BE2C (cell line): ENCODE data around the gene INHBE.
"Not testable (repeated sequence)": the region's sequence is repeated elsewhere in the genome, so short reads cannot be mapped to it uniquely, and the experiment has no call there.

Experiments
- DNase-seq: peaks from one replicate; pipeline ENCODE4 v3.0.0-alpha.2; 2020
- H3K27me3 ChIP-seq: fragments of 250-450 bp; sonication (Bioruptor Pico); 2 replicates; pipeline ENCODE4 v1.5.1; 2020; ENCODE audit warnings: mild to moderate bottlenecking
- H3K36me3 ChIP-seq: fragments of 250-450 bp; sonication (Bioruptor Pico); 2 replicates; pipeline ENCODE4 v1.5.1; 2020; ENCODE audit warnings: mild to moderate bottlenecking
- H3K4me1 ChIP-seq: fragments of 250-450 bp; sonication (Bioruptor Pico); 2 replicates; pipeline ENCODE4 v1.5.1; 2020
- H3K4me3 ChIP-seq: 2 replicates; pipeline ENCODE4 v1.5.1; 2011; ENCODE audit warnings: low read depth, low read length
- H3K9me3 ChIP-seq: fragments of 250-450 bp; sonication (Bioruptor Pico); 2 replicates; pipeline ENCODE4 v1.5.1; 2020
- CTCF ChIP-seq: IDR thresholded peaks from 2 replicates; pipeline ENCODE4 v1.5.1; 2012; ENCODE audit warnings: mild to moderate bottlenecking, low read depth, low read length

Gene INHBE

GRCh38 chr12:57439762-57440266, 15.3 kb upstream of the INHBE start:
- Histone ChIP-seq H3K36me3 (no peaks in the 10 kb centered on the region), H3K4me3 (no peak overlapping the region), H3K9me3 (no peaks in the 10 kb centered on the region), H3K4me1 (no peaks in the 10 kb centered on the region), H3K27me3 (no peaks in the 10 kb centered on the region)
- TF ChIP-seq CTCF, result no peak
- DNase-seq, result no peak

GRCh38 chr12:57441393-57441792, 13.7 kb upstream of the INHBE start:
- H3K4me3 ChIP-seq, H3K9me3 ChIP-seq, H3K27me3 ChIP-seq, DNase-seq, H3K4me1 ChIP-seq, H3K36me3 ChIP-seq: not testable (repeated sequence)

- no peak overlapping the region for H3K4me3 ChIP-seq
- DNase-seq, result no peak
- no peak for TF ChIP-seq CTCF
These were observed 13.2 kb upstream of the INHBE start for GRCh38 chr12:57441846-57442427.

GRCh38 chr12:57444337-57444736, 10.8 kb upstream of the INHBE start:
- H3K9me3 ChIP-seq, H3K36me3 ChIP-seq, H3K27me3 ChIP-seq, DNase-seq, H3K4me1 ChIP-seq, H3K4me3 ChIP-seq: not testable (repeated sequence)

More at GRCh38 chr12:57441846-57442427, 13.2 kb upstream of the INHBE start:
- Histone ChIP-seq H3K36me3 (no peaks in the 10 kb centered on the region), H3K27me3 (no peaks in the 10 kb centered on the region), H3K4me1 (no peaks in the 10 kb centered on the region), H3K9me3 (no peaks in the 10 kb centered on the region)

GRCh38 chr12:57444744-57445143, 10.4 kb upstream of the INHBE start:
- H3K36me3 ChIP-seq, result no peaks in the 10 kb centered on the region
- no peak for TF ChIP-seq CTCF
- DNase-seq, result no peak
- no peaks in the 10 kb centered on the region for H3K4me1 ChIP-seq
- H3K4me3 ChIP-seq, result no peak overlapping the region
- H3K27me3 ChIP-seq, result no peaks in the 10 kb centered on the region
- no peaks in the 10 kb centered on the region for H3K9me3 ChIP-seq

GRCh38 chr12:57446292-57446960, 8.7 kb upstream of the INHBE start:
- no peak overlapping the region for H3K4me3 ChIP-seq
- no peak for TF ChIP-seq CTCF
- no peaks in the 10 kb centered on the region for H3K9me3 ChIP-seq
- no peaks in the 10 kb centered on the region for H3K4me1 ChIP-seq
- no peak for DNase-seq
- H3K36me3 ChIP-seq, result no peaks in the 10 kb centered on the region
- no peaks in the 10 kb centered on the region for H3K27me3 ChIP-seq

GRCh38 chr12:57448669-57449068, 6.4 kb upstream of the INHBE start:
- DNase-seq, result no peak
- H3K27me3 ChIP-seq, result no peaks in the 10 kb centered on the region
- no peak for TF ChIP-seq CTCF
- no peaks in the 10 kb centered on the region for H3K36me3 ChIP-seq
- H3K4me3 ChIP-seq, result no peak overlapping the region
- H3K4me1 ChIP-seq, result 0 out of 2 replicates have a peak, but pooled peaks cover 2% of the 10 kb centered on the region
- H3K9me3 ChIP-seq, result no peaks in the 10 kb centered on the region
